HG03460 (cell line): ENCODE measurements around the gene EMP1.

Source experiments
- ATAC-seq: cut with Tn5 transposase; IDR thresholded peaks from one replicate; pipeline ENCODE4 v1.9.1; 2021; ENCODE audit not compliant: unreplicated experiment

EMP1 gene

GRCh38 chr12:13195785-13196129 is 769 bp upstream of the EMP1 start:
- no peak for ATAC-seq

DNA sequence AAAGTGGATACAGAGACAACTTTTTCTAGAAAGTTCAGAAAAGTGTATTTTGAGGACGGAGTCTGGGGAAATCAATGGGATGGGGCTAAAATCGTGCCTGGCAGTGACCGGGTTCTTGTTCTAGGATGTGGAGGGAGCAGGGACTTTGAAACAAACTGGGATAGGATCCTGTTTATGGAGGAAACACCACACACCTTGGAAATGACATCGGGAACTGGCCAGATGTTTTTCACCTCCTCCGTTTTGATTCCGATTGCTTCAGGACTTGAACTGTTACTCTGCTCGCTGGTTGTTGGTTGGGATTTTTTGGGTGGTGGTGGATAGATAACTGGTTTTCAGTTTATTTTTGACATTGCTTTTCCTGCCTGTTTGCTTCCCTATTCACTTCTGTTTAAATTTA is 506 bp downstream of the EMP1 start:
- no peak for ATAC-seq

DNA sequence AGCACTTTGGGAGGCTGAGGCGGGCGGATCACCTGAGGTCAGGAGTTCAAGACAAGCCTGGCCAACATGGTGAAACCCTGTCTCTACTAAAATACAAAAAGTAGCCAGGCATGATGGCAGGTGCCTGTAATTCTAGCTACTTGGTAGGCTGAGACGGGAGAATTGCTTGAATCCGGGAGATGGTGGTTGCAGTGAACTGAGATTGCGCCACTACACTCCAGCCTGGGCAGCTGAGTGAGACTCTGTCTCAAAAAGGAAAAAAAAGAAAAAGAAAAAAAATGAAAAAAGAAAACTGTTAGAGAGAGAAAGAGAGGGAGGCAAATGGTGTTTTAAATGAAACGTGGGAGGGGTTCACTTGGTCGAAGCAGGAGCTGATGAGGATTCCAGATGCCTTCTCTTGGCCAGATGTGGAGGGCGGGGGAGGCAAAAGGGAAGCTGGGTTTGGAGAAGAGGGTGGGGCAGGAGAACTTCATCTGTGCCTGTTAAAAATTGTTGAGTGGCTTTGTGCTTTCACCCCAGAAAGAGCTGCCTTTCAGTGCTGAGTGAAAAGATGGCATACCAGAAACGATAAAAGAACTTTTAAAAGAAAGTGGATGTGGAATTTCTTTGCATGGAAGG is 1.1 kb downstream of the EMP1 start:
- no peak for ATAC-seq

GRCh38 chr12:13198241-13198640 is 1.7 kb downstream of the EMP1 start:
- no peak for ATAC-seq

DNA sequence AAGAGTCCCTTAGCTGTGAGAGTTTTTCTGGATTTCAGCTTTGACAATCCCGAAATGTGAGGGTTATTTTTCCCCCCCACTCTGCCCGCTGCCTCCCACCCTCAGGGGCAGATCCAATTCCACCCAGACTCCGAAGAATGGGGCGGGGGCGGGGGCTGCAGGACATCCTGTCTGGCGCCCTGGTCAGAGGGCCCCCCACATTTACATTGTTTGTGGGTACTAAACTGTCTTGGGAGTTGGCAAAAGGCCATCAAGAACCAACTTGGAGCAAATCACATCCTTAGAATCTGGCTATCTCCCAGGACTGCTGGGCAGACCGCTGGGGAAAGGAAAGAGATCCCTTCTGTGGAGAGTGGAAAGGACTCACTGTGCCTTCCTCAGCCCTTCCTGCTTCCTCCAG is 2.4 kb downstream of the EMP1 start:
- no peak for ATAC-seq

DNA sequence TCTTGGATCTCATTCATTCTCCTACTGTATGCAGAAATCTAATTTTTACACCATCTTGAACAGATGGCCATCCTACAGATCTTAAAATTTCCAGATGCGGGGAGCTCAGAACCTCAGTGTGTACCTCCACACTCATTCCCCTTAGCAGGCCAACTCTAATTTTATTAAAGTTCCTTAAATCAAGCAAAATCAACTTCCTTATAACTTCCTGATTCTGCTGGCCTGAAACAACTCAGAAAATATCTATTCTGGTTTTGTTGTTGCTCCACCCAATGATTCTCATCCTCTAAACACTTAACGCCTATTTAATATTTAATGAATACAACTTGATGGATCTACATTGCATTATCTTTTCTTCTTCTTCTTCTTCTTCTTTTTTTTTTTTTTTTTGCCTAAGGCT is 3.1 kb downstream of the EMP1 start:
- ATAC-seq = no peak

DNA sequence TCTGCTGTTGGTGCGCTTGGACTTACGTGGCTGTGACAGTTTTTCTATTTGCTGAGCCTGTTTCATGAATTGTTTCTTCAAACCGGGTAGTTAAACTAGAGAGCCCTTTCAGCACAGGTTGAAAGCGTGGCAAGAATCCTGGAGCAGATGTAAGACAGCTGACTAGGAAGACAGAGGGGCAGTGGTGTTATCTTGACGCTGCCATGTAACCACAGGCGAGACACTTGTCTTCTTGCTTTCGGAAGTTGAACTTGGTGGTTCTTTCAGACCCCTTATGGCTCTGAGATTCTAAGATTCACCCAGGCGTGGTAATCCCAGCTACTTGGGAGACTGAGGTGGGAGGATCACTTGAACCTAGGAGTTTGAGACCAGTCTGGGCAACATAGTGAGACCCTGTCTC is 4.3 kb downstream of the EMP1 start:
- ATAC-seq = no peak

GRCh38 chr12:13203034-13203922 is 6.8 kb downstream of the EMP1 start:
- ATAC-seq = no peak

- no peak for ATAC-seq
Measured at GRCh38 chr12:13204428-13204827, 7.9 kb downstream of the EMP1 start.

DNA sequence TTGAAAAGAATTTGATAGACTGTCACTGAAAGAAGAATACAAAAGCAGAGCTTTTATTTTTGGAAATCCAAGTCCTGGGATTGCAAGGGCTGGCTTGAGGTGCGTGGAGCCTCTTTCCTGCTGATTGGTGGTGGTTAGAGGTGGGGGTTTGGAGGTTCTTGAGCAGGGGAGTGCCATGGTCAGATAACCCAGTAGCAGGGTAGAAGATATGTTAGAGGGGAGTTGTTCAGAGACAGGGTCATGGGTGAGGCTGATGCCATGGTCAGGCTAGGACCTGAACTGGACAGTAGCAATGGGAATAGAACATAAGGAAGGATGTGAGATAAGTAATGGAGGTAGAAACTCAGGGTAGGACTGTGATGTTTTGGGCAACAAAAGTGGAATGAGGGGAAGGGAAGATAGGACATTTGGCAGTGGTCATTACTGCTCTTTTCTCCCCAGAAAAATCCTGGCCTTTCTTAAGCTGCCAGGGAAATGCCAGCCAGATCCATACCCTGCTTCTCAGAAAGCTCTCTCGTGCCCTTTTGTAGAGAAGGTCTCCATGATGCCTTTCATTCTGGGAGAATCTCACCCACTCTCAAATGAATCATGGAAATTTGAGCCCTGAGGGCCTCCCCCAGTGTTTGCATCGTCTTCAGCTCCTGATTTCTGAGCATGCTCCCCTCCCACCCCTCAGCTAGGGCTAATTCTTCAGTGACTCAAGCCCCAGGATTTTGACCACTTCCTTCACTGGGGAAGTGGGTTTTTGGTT is 9.5 kb downstream of the EMP1 start:
- ATAC-seq = no peak

- ATAC-seq = no peak
Measured at GRCh38 chr12:13206560-13206897, 10.0 kb downstream of the EMP1 start.

DNA sequence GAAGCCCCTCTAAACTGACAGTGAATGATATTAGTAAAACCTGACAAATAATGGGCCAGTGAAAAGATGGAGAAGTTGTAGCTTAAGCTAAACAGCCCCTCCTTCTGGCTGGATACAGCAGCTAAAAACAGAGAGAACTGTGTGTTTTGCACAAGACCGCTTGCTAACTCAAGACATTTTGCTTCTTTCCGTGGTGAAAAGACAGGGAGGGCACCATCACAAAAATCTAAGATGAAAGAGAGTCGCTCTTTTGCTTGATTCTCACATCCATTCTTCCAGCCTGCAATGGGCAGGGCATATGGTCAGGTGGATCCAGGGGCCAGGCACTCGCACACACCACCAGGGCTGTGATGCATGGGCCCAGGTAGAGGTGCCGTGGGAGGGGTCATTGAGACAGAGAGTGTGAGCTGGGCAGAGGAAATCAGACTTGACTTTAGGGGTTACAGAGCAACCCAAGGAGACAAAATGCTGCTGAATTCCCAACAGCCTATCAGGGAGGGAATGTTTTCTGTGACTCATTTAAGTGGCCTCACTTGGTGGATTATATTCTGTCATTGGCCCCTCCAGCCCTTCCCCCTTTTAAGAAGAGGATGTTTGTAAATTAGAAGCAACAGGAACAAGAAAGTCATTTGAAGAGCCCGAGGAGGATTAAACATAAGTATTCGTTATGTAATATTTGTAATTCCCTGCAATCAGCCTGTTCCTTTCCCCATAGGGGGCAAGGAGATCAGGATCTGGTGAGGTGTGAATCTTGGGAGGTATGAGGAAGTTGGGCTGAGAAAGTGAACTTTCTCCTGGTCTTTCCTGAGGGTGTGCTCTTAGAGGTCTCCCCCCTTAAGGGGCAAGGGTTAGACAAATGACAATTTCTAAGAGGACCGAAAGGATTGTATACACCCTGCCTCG is 12.3 kb downstream of the EMP1 start:
- no peak for ATAC-seq

- no peak for ATAC-seq
Measured at GRCh38 chr12:13209436-13210235, 13.1 kb downstream of the EMP1 start.

DNA sequence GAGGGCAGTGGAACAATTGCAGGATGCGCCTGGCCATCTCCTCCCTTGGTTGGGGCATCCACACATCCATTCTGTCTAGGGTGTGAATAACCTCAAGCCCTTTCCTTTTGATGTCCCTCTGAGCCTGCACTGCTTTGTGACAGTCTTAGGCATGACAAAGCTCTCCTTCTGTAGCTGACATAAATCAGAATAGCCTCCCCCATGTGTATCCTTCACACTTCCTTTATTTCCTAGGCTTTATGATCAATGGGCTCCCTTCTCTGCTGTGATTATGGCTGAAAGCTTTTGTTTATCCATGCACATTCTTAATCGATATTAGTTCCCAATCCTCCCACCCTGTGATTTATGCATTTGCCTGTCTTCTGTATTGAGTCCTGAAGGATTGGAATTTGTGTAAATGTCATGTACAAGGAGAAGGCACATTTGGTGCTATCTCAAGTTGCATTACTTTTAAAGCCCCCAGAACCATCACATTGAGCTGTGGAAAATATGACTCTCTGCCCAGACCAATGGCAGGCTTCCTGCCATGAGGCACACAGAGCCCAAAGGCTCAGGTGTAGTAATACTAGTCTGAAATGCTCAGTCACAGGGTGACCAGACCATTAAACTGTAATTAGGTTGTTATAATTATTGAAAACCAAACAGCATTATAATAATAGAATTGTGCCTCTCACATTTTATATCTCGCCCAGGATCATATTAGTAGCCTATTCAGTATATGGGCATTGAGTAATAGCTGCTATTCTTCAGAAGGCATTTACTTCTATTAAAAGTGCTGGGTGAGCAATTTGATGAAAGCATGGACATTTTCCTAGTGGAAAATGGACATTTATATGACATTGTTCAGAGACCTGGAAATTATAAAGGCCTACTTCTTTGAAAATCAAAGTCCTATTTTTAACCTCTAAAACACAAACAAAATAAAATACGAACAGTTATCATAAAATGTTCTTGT is 14.0 kb downstream of the EMP1 start:
- ATAC-seq = no peak

DNA sequence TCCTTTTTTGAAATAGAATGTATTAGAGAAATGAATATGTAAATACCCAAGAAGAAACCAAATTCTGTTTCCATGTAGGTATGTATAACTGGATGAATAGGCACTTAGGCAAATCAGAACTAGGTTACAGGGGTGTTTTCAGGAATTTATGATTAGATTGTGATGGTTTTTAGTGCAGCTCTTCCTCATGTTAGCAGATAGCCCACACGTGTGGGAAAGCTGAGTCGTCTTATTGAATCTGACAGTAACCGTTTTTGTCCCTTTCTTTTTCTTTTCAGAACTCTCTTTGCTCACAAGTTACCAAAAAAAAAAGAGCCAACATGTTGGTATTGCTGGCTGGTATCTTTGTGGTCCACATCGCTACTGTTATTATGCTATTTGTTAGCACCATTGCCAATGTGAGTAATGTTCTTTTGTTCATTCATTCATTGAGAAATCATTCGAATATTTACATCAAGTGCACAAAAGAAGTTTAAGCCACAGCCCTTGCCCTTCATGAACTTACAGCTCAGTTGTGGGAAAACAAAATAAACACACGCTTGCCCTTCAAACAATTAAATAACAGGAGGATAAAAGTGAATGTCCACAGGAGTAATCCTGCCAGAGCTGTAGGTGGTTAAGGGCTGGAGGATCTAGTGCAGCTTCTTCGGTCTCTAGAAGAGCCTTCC is 14.8 kb downstream of the EMP1 start:
- no peak for ATAC-seq

DNA sequence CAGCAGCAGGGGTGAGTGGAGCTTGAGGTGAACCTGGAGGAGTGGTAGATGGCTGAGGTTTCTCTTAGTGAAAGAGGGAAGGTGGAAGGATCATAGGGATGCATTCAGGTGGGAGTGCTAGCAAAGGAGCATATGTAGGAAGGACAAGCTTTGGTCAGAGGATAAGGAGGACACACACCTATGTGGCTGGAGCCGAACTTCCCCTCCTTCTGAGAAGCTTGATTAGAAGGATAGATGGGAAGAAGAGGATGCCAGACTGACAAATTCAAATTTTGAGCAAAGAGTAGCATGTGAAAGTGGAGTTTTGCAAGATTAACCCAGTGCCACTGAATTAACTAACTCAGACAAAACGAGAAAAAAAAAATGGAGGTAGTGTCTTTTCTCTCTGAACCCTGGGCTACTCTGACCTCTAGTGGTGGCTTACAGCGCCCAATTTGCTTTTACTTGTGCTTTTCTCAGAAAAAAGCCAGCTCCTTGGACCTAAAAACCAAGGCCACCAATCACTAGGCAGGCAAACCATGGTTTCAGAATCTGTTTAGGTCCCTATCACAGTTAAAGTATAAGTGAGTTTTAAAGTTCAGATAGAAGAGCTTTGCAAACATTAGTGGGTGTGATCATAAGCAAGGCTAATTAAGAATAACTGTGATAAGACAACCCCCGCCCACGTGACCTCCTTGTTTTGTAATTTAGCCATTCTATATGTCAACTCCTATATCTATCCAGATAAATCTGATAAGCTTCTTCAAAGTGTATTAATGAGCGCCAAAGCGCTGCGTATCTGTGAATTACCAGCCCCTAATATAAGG is 15.5 kb downstream of the EMP1 start:
- no peak for ATAC-seq

- ATAC-seq = no peak
Measured at GRCh38 chr12:13215056-13215455, 18.5 kb downstream of the EMP1 start.

DNA sequence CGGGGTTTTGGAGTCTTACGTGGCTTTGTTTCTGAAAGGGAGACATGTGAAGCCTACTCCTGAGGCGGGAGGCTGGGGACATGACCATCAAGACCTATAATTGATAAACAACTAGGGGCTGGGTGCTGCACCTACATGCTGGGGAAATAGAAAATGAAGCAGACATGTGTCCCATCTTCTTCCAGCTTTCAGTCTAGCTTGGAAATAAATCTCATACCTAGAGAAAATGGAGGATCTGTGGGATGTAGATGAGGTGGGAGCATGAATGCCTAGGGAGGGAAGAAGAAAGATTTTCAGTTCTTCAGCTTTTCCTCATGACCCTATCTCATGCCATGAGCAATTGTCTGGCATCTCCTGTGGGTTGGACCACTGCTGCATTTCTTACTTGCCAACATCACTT is 22.1 kb downstream of the EMP1 start:
- ATAC-seq = no peak
